ENCODE measurements around the gene EFHC1.
"Not testable (repeated sequence)": the region's sequence is repeated elsewhere in the genome, so short reads cannot be mapped to it uniquely, and the experiment has no call there.

EFHC1 gene

DNA sequence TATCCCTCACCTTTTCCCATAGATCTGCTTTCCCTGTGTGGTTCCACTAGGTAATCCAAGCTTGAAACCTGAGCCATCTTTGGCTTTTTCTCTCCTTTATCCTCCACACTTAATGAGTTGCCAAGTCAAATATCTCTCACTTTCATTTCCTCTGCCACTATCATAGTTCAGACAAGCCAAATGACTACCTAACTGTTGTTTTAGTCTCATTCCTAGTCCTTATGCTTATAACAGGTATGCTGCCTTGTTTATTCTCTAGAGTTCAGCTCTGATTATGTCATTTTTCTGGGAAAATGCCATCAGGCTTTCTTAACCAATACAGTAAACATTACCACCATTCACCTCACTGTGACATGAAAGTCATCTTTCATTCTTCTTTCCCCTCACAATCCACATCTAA, 6.5 kb downstream of the EFHC1 start:
- no peak for FAIRE-seq

DNA sequence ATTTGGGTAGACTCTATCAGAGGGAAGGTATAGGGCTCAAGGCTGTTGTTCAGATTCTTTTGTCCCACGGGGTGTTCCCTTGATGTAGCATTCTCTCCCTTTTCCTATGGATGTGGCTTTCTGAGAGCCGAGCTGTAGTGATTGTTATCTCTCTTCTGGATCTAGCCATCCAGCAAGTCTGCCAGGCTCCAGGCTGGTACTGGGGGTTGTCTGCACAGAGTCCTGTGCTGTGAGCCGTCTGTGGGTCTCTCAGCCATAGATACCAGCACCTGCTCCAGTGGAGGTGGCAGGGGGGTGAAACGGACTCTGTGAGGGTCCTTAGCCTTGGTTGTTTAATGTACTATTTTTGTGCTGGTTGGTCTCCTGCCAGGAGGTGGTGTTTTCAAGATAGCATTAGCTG, 13.2 kb downstream of the EFHC1 start:
- FAIRE-seq; DNase-seq (ENCODE audit: insufficient read length, low spot score): not testable (repeated sequence)

More for the DNA sequence above, 6.5 kb downstream of the EFHC1 start:
- DNase-seq (ENCODE audit: insufficient read length, low spot score) = no peak

DNA sequence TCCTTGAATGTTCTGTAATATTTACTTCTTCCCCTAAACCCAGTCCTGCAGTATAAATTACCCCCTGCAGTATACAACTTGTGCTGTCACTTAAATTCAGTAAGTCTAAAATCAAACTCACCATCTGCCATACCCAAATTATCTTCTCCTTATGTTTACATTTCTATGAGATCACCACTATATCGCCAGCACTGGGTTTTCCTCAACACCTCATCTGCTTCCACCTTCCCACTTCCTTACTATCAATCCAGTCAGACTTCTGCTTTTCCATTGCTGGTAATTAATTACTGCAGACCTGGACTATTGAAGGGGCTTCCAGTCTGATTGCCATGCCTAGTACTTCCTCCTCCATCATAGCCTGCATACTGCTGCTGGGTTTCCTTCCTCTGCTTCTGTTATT, 15.2 kb downstream of the EFHC1 start:
- DNase-seq (ENCODE audit: insufficient read length, low spot score) = no peak
- FAIRE-seq = no peak

DNA sequence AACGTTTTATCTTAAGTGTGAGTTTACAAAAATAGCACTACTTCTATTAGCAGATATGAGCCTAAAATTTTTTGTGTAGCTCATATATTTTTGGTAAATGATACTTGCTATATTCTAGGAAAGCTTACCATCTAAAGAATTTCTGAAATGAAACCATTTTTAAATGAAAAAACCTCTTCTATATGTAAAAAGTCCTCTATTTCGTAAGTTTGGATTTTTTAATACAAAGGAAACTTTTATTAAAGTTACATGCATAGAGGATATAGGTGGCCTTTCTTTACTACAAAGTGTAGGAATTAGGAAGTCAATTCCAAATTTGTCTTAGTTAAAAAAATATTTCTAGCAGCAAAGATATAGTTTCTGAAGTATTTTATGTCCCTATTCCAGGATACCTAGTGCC, 18.8 kb downstream of the EFHC1 start:
- FAIRE-seq (no peak), DNase-seq (ENCODE audit: insufficient read length, low spot score) (no peak)

DNA sequence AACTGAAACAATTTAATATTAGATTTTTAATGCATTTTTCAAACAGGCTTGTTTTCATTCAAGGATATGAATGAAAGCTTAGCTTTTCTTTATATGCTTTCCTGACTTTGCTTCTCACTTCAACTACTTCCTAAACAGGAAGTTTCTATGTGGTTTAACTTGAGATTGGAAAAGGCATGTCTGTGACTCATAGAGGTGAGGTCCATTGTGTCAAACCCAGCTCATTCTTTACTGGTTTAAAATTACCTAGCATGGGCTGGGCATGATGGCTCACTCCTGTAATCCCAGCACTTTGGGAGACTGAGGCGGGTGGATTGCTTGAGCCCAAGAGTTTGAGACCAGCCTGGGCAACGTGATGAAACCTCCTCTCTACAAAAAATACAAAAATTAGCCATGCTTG, 34.4 kb downstream of the EFHC1 start:
- FAIRE-seq (no peak), DNase-seq (ENCODE audit: insufficient read length, low spot score) (peak; percentile 14)

DNA sequence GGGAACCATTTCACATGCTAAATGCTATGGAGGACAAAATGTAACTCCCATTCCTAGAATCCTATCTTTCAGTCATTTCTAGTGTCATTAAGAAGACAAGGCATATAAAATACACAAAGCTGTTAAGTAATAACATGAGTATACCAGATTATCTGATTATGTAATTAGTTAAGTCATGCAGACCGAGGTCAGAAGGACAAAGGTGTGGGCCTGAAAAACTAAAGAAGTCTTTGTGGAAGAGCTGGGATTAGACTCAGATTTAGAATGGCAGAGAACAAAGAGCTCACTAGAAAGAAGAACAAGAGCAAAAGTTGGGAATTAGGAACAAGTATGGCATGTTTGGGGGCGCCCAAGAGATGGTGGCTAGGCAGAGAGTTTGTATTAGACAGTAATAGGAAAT, 37.0 kb downstream of the EFHC1 start:
- no peak for DNase-seq (ENCODE audit: insufficient read length, low spot score)

DNA sequence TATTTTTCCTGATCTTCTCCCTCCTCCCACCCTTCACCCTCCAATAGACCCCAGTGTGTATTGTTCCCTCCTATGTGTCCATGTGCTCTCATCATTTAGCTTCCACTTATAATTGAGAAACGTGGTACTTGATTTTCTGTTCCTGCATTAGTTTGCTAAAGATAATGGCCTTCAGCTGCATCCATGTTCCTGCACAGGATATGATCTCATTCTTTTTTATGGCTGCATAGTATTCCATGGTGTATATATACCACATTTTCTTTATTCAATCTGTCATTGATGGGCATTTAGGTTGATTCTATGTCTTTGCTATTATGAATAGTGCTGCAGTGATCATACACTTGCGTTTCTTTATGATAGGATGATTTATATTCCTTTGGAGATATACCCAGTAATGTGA, 41.1 kb downstream of the EFHC1 start:
- not testable (repeated sequence) for DNase-seq (ENCODE audit: insufficient read length, low spot score); FAIRE-seq

More for the DNA sequence above, 37.0 kb downstream of the EFHC1 start:
- FAIRE-seq = no peak

DNA sequence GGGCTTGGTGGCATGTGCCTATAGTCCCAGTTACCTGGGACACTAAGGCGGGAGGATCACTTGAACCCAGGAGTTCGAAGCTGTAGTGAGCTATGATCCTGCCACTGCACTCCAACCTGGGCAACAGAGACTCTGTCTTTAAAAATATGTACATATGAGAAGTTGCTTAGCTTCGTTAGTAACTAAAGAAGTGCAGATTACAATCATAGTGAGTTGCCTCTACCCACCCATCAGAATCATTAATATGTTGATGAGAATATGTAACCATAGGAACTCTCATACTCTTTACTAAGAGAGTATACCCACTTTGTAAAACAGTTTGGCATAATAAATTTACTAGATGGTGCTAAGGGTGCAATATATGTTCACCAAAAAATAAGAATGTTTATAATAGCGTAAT, 54.0 kb downstream of the EFHC1 start:
- DNase-seq (ENCODE audit: insufficient read length, low spot score) (no peak), FAIRE-seq (no peak)

DNA sequence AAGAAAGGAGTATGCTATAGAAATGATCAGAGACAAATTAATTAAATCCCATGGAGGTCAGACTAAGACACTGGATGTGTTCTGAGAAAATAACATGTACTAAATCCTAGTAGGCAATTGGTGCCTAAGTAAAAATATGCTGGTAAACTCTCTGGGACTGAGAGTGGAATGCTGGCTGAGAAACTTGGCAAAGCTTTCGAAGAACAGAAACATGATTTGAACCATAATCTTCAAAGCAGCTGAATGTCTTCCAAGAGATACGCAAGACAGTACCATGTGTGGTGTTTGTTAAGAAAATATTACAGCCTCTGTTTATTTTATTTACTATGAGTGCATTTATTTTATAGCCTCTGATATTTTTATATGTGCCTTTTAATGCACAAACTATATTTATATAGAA, 55.2 kb downstream of the EFHC1 start:
- DNase-seq (ENCODE audit: insufficient read length, low spot score) = no peak
- FAIRE-seq = no peak

DNA sequence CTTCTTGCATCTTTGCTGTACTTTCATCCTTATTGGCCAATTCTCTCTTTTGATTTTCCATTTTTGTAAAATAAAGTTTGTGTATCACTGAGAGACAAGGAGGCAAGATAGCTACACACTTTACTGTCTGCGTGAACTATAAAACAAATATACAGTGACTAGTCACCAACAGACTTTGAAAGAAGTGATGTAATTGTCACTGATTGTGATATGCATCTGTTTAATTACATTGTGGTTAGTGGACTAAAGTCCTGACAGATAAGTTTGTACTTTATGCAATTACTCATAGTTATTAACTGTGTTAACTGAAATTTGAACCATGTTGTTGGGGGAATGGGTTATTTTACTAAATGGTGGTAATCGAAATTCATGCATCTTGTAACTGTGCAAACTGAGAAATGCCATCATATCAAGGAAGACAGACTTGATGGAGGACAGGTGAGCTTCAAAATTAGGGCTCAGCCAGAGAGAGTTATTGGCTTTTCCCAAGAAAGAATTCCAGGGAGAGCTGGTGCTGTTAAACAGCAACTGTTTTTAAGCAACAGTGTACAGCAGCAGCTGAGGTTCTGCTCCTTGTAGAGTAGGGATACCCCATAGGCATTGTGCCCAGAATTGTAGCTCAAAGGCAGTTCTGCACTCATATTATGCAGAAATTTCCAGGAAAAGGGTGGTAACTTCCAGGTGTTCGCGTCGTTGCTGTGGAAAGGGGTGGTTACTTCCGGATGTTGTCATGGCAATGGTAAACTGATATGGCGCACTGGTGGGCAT, 62.9 kb downstream of the EFHC1 start:
- DNase-seq (ENCODE audit: insufficient read length, low spot score) (no peak), FAIRE-seq (peak; percentile 57)

DNA sequence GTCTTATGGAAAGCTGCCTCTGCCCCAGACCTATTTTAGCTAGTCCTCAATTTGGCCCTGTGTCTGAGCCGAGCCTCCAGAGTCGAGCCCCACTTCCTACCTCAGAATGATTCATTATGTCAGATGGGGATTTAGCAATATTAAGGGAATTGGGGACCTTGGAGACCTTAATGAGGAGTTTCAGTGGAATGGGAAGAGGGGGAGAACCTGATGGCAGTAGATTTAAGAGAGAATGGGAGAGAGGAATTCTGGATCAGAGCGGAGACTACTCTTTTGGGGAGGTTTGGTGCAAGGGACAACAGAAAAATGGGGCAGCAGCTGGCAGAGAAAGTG, 63.5 kb downstream of the EFHC1 start:
- DNase-seq (ENCODE audit: insufficient read length, low spot score) = no peak
- FAIRE-seq = no peak

DNA sequence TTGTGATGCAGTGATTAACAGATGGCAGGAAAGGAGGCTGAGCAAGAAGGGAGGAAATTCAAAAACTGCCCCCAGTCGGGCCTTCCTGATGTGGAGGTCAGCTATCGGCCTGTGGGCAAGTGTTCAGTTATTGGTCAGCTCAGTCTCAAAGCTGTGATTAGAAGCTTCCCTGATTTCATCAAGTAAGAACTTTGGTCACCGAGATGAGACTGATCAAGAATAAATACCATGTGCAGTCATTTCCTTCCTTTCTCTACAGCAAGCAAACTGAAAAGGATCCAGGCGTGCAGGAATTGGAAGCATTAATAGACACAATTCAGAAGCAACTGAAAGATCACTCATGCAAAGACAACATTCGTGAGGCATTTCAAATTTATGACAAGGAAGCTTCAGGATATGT, 69.7 kb downstream of the EFHC1 start:
- DNase-seq (ENCODE audit: insufficient read length, low spot score) = no peak
- FAIRE-seq = no peak

DNA sequence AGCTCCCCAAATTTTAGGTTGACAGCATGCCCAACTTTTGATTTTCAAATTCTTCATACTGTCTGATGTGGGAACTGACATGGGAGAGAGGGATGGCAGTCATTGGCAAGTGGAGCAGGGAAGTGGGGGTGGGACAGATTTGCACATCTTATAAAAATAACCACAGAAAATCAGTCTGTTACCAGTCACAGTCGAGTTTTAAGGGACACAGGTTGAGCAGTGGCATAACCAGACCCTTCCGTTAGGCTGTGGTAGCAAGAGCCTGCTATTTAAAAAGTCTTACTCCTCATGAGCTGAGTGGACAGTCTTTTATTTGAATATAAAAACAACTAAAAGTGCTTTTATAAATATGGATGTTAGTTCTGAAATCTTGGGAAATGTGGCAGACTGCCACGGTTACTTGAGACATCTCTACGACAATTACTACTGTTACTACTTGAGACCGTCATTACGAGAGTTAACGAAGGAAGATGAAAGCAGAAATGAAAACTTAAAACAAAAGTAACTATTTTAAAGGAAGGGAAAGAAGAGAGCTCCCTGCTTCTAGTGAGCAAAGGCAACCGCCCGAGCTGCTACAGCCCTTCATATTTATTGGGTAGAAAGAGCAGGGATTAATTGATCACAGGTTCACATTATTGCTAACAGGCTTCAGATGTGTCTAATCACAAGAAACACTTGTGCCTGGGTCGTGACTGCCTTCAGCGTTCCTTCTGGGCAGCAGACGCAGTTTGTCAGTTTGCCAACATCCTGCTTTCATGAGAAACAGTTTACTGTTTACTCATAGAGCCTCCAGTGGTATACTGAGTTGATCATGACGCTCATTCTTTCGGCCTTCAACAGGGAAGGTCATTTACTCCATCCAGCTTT, 71.3 kb downstream of the EFHC1 start:
- no peak for DNase-seq (ENCODE audit: insufficient read length, low spot score)
- no peak for FAIRE-seq

DNA sequence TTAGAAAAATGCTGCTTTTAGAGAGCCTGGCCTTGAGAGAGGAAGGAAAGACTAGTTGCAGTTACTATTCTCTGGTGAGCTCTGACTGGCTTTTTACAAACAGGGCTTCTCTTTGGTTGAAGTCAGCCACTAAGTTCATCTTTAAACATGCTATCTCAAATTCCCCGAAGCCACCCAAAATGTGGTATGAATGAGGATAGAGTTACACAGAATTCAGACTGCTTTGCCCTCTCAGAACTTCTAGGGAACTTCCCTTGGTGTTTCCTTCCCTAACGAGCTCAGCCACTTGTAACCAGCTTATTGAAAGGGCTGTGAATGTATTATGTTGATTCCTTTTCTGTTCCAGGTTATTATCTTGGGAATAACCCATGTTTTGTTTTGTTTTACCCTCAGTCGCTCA, 73.5 kb downstream of the EFHC1 start:
- FAIRE-seq (no peak), DNase-seq (ENCODE audit: insufficient read length, low spot score) (no peak)

DNA sequence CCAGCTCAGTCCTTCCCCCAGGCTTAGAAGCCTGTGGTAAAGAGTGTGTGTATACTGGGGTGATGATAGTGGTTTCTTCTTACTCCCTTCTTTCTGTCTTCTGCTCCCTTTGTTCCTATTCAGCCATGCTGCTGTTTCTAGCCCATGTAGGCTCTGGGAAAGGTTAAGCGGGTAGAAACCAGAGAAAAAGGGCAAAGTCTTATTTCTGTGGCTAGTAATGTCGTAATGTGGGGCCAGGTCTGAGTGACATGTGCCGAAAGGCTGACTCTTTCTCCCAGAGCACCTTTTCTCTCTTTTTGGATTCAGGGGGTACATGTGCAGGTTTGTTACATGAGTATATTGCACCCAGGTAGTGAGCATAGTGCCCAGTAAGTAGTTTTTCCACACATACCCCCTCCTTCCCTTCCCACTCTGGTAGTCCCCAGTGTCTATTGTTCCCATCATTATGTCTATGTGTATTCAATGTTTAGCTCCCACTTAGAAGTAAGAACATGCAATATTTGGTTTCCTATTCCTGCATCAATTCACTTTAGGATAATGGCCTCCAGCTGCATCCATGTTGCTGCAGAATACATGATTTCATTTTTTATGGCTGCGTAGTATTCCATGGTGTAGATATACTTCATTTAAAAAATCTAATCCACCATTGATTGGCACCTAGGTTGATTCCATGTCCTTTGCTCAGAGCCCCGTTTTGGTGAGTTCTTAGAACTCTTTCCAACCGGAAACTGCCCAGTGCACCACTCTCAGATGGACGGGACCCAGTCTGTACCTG, 74.3 kb downstream of the EFHC1 start:
- FAIRE-seq (no peak), DNase-seq (ENCODE audit: insufficient read length, low spot score) (no peak)

DNA sequence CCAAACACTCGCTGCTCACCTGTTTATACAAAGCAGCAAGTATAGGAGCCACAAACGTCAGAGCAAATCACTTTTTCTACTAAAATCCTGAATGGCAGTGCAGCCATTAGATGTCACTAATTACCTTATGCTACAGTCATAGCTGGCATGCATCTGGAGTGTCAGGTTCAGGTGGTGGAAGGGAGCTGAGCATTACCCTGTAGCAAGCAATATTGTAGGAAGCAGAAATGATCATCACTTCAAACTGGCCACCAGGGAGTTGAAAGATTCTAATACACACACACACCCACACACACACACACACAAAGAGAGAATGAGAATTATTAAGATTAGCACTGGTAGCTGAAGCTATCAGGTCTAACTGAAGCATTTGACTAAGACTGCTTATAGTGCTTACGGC, 75.8 kb downstream of the EFHC1 start:
- FAIRE-seq (peak; percentile 20), DNase-seq (ENCODE audit: insufficient read length, low spot score) (no peak)

DNA sequence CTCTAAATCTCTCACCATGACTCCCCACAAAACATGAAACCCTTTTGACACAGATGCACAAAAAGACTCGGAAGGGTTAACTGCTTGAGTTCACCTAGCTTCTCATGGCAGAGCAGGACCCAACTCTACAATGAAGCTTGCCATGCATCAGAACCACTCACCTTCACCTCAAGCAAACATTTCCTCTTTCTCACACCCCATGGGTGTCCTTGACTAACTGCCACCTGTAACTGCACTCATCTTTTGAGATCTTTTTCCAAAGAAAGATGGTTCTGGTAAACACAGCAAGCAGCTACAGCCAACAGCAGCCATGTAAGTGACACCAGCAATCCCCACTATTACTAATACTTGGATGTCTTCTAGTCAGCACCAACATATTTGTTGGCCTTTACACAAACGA, 76.5 kb downstream of the EFHC1 start:
- DNase-seq (ENCODE audit: insufficient read length, low spot score) = no peak

DNA sequence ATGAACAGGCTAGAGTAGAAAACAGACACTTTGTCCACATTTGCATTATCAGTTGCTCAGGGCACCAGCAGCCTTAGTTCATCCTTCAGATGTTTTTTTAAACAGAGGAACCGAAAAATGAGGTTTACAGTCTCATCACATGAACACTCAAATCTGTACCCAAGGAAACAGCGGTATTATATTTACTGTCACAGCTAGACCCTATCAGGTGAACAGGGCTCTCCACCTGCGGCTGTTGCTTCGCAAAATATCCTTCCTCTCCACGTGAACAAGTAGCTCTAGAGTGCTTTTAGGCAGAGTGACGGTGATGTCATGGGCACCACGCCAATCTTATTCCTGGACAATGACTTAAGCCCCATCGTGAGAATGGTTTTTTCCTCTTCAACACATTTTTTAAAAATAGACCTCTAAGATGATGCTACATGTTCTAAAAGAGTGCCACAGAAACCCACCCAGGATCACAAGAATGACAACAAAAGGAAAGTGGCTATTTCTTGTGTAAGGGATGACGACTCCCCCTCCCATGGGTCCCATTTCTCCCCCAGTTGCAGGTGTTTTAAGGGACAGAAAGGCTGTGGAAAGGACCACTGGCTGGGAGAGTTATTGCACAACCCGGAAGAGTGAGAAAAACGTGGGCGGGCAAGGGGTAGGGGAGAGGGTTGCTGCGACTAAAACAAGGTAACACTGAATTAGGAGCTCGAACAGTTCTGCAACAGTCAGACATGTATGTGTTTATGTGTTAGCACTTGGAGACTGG, 77.7 kb downstream of the EFHC1 start:
- FAIRE-seq (no peak), DNase-seq (ENCODE audit: insufficient read length, low spot score) (no peak)

More for the DNA sequence above, 76.5 kb downstream of the EFHC1 start:
- no peak for FAIRE-seq

DNA sequence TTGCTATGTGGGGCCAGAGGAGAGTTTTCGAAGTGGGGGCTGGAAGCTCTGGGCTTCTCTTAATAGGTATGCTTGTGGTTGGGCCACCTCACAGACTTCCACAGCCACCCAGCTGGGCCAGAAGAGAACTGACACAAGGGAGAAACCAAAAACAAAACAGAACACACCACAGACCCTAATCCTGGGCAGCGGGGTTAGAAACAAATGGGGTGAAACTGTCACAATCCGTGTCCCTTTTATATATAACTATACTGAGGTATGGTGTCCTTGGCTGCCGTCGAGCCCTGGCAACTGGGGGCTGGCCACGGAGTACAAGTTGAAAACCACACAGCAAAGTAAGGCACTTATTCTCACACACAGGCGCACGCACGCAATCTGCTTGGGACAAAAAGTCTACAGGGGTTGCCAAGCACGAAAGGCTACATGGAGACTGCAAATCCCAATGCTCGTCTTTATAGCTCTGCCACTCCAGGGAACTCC, 78.4 kb downstream of the EFHC1 start:
- FAIRE-seq = no peak

DNA sequence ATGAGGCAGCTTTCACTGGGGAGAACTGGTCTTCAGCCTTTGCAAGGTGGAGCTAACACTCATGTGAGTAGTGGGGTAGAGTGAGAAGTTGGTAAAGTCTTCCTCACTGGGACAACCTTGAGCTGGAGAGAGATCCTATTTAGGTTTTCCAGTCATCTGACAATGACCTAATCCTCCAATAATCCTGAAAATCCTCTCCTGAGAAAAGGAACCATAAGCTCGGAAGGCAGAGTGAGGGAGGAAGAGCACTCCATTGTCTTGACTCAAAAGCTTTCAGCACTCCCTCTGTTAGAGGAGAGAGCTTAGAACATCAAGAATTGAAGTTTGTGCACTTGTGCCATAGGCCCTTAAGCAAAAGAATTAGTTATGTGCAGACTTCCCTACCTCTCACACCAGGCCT, 78.9 kb downstream of the EFHC1 start:
- FAIRE-seq = no peak
- no peak for DNase-seq (ENCODE audit: insufficient read length, low spot score)

More for the DNA sequence above, 78.4 kb downstream of the EFHC1 start:
- DNase-seq (ENCODE audit: insufficient read length, low spot score) = no peak
